Mesenchymal stem cell (in vitro differentiated cells and primary cell): ENCODE data around the gene KIF1B.

Source experiments
- DNase-seq: peaks from one replicate; pipeline ENCODE4 v3.0.0-alpha.2; 2013
- H2AFZ ChIP-seq: one replicate; pipeline ENCODE4 v1.6.1; 2013; ENCODE audit warnings: low read depth, mild to moderate bottlenecking, control low read depth, inconsistent platforms, low read length, moderate library complexity
- H2AK5ac ChIP-seq: 2 replicates; pipeline ENCODE4 v1.6.1; 2013; ENCODE audit warnings: low read length, moderate library complexity, mild to moderate bottlenecking, inconsistent platforms; ENCODE audit not compliant: severe bottlenecking
- H2BK120ac ChIP-seq: one replicate; pipeline ENCODE4 v1.6.1; 2013; ENCODE audit warnings: low read depth, mild to moderate bottlenecking, inconsistent platforms, low read length, moderate library complexity
- H2BK12ac ChIP-seq, 2 experiments: one replicate each; pipeline ENCODE4 v1.6.1; 2013; ENCODE audit warnings: inconsistent platforms in 2 of 2, low read length in 2 of 2, mild to moderate bottlenecking in 2 of 2, moderate library complexity in 2 of 2, control low read depth in 1 of 2
- H2BK15ac ChIP-seq: one replicate; pipeline ENCODE4 v1.6.1; 2013; ENCODE audit warnings: mild to moderate bottlenecking, low read depth, inconsistent platforms; ENCODE audit not compliant: poor library complexity, severe bottlenecking
- H2BK5ac ChIP-seq: 2 replicates; pipeline ENCODE4 v1.6.1; 2013; ENCODE audit warnings: low read depth, mild to moderate bottlenecking, low read length, control low read depth, inconsistent platforms; ENCODE audit not compliant: poor library complexity, severe bottlenecking
- H3K14ac ChIP-seq, 2 experiments: one replicate each; pipeline ENCODE4 v1.6.1; 2013; ENCODE audit warnings: inconsistent platforms in 2 of 2, low read length in 2 of 2, control low read depth in 1 of 2, mild to moderate bottlenecking in 1 of 2, moderate library complexity in 1 of 2
- H3K18ac ChIP-seq, 2 experiments: one replicate each; pipeline ENCODE4 v1.6.1; 2013; ENCODE audit warnings: inconsistent platforms in 2 of 2, low read length in 2 of 2, control low read depth in 1 of 2, low read depth in 1 of 2, mild to moderate bottlenecking in 1 of 2
- H3K23ac ChIP-seq, 2 experiments: one replicate each; pipeline ENCODE4 v1.6.1; 2013; ENCODE audit warnings: inconsistent platforms in 2 of 2, low read length in 2 of 2, mild to moderate bottlenecking in 2 of 2, moderate library complexity in 2 of 2, control low read depth in 1 of 2
- H3K27ac ChIP-seq: 2 replicates; pipeline ENCODE4 v1.5.1; 2013; ENCODE audit warnings: mild to moderate bottlenecking, moderate library complexity, low read length, control low read depth, inconsistent platforms; ENCODE audit not compliant: poor library complexity, severe bottlenecking
- H3K27me3 ChIP-seq, 2 experiments: 2 replicates each; pipeline versions ENCODE4 v1.6.1 to v1.7.0; 2013; ENCODE audit warnings: low read length in 2 of 2, mild to moderate bottlenecking in 2 of 2, moderate library complexity in 2 of 2, control low read depth in 1 of 2, inconsistent platforms in 1 of 2; ENCODE audit not compliant: control insufficient read depth in 1 of 2, insufficient read depth in 1 of 2
- H3K36me3 ChIP-seq, 2 experiments: 2 replicates each; pipeline versions ENCODE4 v1.6.1 to v1.7.0; 2013; ENCODE audit warnings: low read length in 2 of 2, control low read depth in 1 of 2, inconsistent platforms in 1 of 2, low read depth in 1 of 2, mild to moderate bottlenecking in 1 of 2; ENCODE audit not compliant: insufficient read depth in 2 of 2, control insufficient read depth in 1 of 2
- H3K4ac ChIP-seq, 2 experiments: one replicate each; pipeline ENCODE4 v1.6.1; 2013; ENCODE audit warnings: inconsistent platforms in 2 of 2, low read length in 2 of 2, mild to moderate bottlenecking in 2 of 2, moderate library complexity in 2 of 2, control low read depth in 1 of 2, low read depth in 1 of 2
- H3K4me1 ChIP-seq: 2 replicates; pipeline ENCODE4 v1.6.1; 2013; ENCODE audit warnings: low read depth, low read length, control low read depth; ENCODE audit not compliant: control insufficient read depth, insufficient read depth
- H3K4me2 ChIP-seq: 2 replicates; pipeline ENCODE4 v1.6.1; 2013; ENCODE audit warnings: low read length, mild to moderate bottlenecking, inconsistent platforms; ENCODE audit not compliant: poor library complexity, severe bottlenecking
- H3K4me3 ChIP-seq, 2 experiments: 2 replicates each; pipeline versions ENCODE4 v1.5.1 to v1.7.0; 2013; ENCODE audit warnings: low read length in 2 of 2, mild to moderate bottlenecking in 2 of 2, control low read depth in 1 of 2, low read depth in 1 of 2; ENCODE audit not compliant: insufficient read depth in 1 of 2
- H3K79me1 ChIP-seq: replicated peaks from 2 replicates; pipeline ENCODE4 v1.6.1; 2013; ENCODE audit warnings: mild to moderate bottlenecking, control low read depth, low read length, inconsistent platforms; ENCODE audit not compliant: poor library complexity, severe bottlenecking
- H3K9ac ChIP-seq: 2 replicates; pipeline ENCODE4 v1.7.0; 2013; ENCODE audit warnings: mild to moderate bottlenecking, low read length, moderate library complexity
- H3K9me3 ChIP-seq: 2 replicates; pipeline ENCODE4 v1.7.0; 2013; ENCODE audit warnings: mild to moderate bottlenecking, low read length; ENCODE audit not compliant: control insufficient read depth
- H4K8ac ChIP-seq: one replicate; pipeline ENCODE4 v1.6.1; 2013; ENCODE audit warnings: inconsistent platforms, mild to moderate bottlenecking, low read length, moderate library complexity
- H4K91ac ChIP-seq: one replicate; pipeline ENCODE4 v1.6.1; 2013; ENCODE audit warnings: mild to moderate bottlenecking, low read length, inconsistent platforms
- WGBS: methylation state at CpG from one replicate; pipeline ENCODE4 v1.1.7; 2013; ENCODE audit warnings: mixed read lengths; 5-methylcytosine and 5-hydroxymethylcytosine counted together

KIF1B gene

GRCh38 chr1:10399444-10399941 is 189.1 kb downstream of the KIF1B start:
- Histone ChIP-seq H2BK5ac (no peak overlapping the region), H3K4me2 (peak overlapping the region; percentile 83), H4K91ac (no peak overlapping the region), H3K27me3 (no peaks in the 10 kb centered on the region), H3K4ac (peak overlapping the region; percentile 66 to 96), H2BK15ac (no peak overlapping the region), H3K79me1 (peaks cover 7% of the 10 kb centered on the region), H3K9me3 (peaks cover under 1% of the 10 kb centered on the region), H3K9ac (peak overlapping the region; percentile 95), H3K23ac (peak overlapping the region in 1 of 2 experiments; percentile 77), H3K4me3 (peak overlapping the region; percentile 89 to 91), H2AK5ac (no peak overlapping the region), H3K18ac (peak overlapping the region in 1 of 2 experiments; percentile 94), H4K8ac (peak overlapping the region; percentile 82), H3K4me1 (peaks cover 7% of the 10 kb centered on the region), H2BK12ac (no peak overlapping the region), H2AFZ (peak overlapping the region; percentile 52), H3K14ac (peak overlapping the region in 1 of 2 experiments; percentile 96), H3K27ac (peak overlapping the region; percentile 15), H3K36me3 (peaks cover 11 to 32% of the 10 kb centered on the region in 2 experiments), H2BK120ac (no peak overlapping the region)
- DNase-seq: peak; percentile 65
- under 1% methylated on average over 42 of the region's 42 CpGs for WGBS

- 41% methylated on average over 8 of the region's 8 CpGs for WGBS
- H2BK5ac ChIP-seq: no peak overlapping the region
These were observed 189.6 kb downstream of the KIF1B start for GRCh38 chr1:10400013-10400412.

GRCh38 chr1:10401281-10401680 is 190.9 kb downstream of the KIF1B start:
- peak; percentile 59 for DNase-seq
- no peak overlapping the region for H3K18ac ChIP-seq
- no peaks in the 10 kb centered on the region for H3K9me3 ChIP-seq
- H2BK12ac ChIP-seq: no peak overlapping the region
- peaks cover 27 to 50% of the 10 kb centered on the region in 2 experiments for H3K36me3 ChIP-seq
- no peak overlapping the region for H3K23ac ChIP-seq
- H3K9ac ChIP-seq: peak overlapping the region; percentile 95
- H2BK120ac ChIP-seq: no peak overlapping the region
- peak overlapping the region in 1 of 2 experiments; percentile 89 for H3K4me3 ChIP-seq
- H4K8ac ChIP-seq: no peak overlapping the region
- no peak overlapping the region for H3K4ac ChIP-seq
- H3K4me2 ChIP-seq: no peak overlapping the region
- H3K4me1 ChIP-seq: peaks cover 7% of the 10 kb centered on the region
- H2AK5ac ChIP-seq: no peak overlapping the region
- H3K14ac ChIP-seq: no peak overlapping the region
- H3K79me1 ChIP-seq: peaks cover 16% of the 10 kb centered on the region
- H2BK15ac ChIP-seq: no peak overlapping the region
- H2BK5ac ChIP-seq: no peak overlapping the region
- no peaks in the 10 kb centered on the region for H3K27me3 ChIP-seq
- no peak overlapping the region for H3K27ac ChIP-seq
- no peak overlapping the region for H2AFZ ChIP-seq
- H4K91ac ChIP-seq: no peak overlapping the region
- WGBS: 38% methylated on average over 1 of the region's 1 CpG

More at GRCh38 chr1:10400013-10400412, 189.6 kb downstream of the KIF1B start:
- H3K23ac ChIP-seq: no peak overlapping the region
- H3K27me3 ChIP-seq: no peaks in the 10 kb centered on the region
- no peak overlapping the region for H2BK120ac ChIP-seq
- no peak for DNase-seq
- peak overlapping the region; percentile 83 for H3K4me2 ChIP-seq
- H2AK5ac ChIP-seq: no peak overlapping the region
- no peak overlapping the region for H2BK12ac ChIP-seq
- H3K4me1 ChIP-seq: peaks cover 7% of the 10 kb centered on the region
- H2AFZ ChIP-seq: no peak overlapping the region
- H2BK15ac ChIP-seq: no peak overlapping the region
- H3K18ac ChIP-seq: no peak overlapping the region
- H4K91ac ChIP-seq: no peak overlapping the region
- H3K79me1 ChIP-seq: peaks cover 10% of the 10 kb centered on the region
- peak overlapping the region; percentile 2 to 89 for H3K4me3 ChIP-seq
- no peak overlapping the region for H4K8ac ChIP-seq
- peaks cover 16 to 37% of the 10 kb centered on the region in 2 experiments for H3K36me3 ChIP-seq
- no peak overlapping the region for H3K4ac ChIP-seq
- H3K9me3 ChIP-seq: no peaks in the 10 kb centered on the region
- no peak overlapping the region for H3K14ac ChIP-seq
- peak overlapping the region; percentile 95 for H3K9ac ChIP-seq
- no peak overlapping the region for H3K27ac ChIP-seq

GRCh38 chr1:10402729-10403274 is 192.4 kb downstream of the KIF1B start:
- Histone ChIP-seq H3K23ac (no peak overlapping the region), H3K4me3 (no peak overlapping the region), H2BK120ac (no peak overlapping the region), H3K4me1 (peaks cover 7% of the 10 kb centered on the region), H3K27me3 (no peaks in the 10 kb centered on the region), H3K18ac (no peak overlapping the region), H3K36me3 (peaks cover 41 to 65% of the 10 kb centered on the region in 2 experiments), H2AFZ (no peak overlapping the region), H3K9ac (no peak overlapping the region), H3K27ac (peak overlapping the region; percentile 12), H2BK12ac (no peak overlapping the region), H2BK5ac (no peak overlapping the region), H3K14ac (no peak overlapping the region), H3K9me3 (no peaks in the 10 kb centered on the region), H2BK15ac (no peak overlapping the region), H4K91ac (no peak overlapping the region), H3K79me1 (peaks cover 20% of the 10 kb centered on the region), H3K4ac (no peak overlapping the region), H3K4me2 (no peak overlapping the region), H4K8ac (no peak overlapping the region), H2AK5ac (no peak overlapping the region)
- 63% methylated on average over 8 of the region's 9 CpGs for WGBS
- peak; percentile 59 for DNase-seq
